ENCODE measurements around the gene NOC3L. TPM values are rescaled to one million over a fixed set of nuclear protein-coding genes. Genes with fewer than 3 reads are reported as not detected.

NOC3L gene
- total and polyA plus RNA-seq, 2 donors from 2014 or later = 6.0 to 17.7 TPM

DNA sequence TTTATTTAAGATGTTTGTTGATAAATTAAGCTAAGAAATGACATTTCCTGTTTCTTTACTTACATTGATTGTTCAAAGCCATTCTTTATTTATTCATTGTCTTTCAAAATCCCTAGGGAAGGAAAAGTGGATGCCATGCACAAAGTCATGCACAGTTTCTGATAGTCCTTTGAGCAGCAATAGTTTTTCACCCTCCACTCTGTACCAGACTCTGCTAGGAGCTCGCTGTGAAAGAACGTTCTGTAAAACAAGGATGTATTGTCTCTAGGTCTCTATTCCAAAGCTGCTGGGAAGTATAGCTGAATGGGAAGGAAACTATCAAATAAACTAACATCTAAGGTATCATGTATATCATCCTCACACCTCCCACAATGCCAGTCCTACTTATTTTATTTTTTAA lies 7.8 kb upstream of the NOC3L start:
- Histone ChIP-seq H3K27ac (ENCODE audit: low read depth in 2 of 2, low read length in 2 of 2) (no peak overlapping the region), H3K9ac (ENCODE audit: low read length in 3 of 3) (no peak overlapping the region), H3K27me3 (ENCODE audit: control insufficient read depth, insufficient read depth, low read length) (no peaks in the 10 kb centered on the region), H3K4me3 (ENCODE audit: low read length in 3 of 3) (no peak overlapping the region), H3K36me3 (ENCODE audit: control insufficient read depth in 2 of 3, insufficient read depth in 3 of 3, low read length in 3 of 3) (no peaks in the 10 kb centered on the region), H3K9me3 (ENCODE audit: control insufficient read depth in 2 of 3, insufficient read depth in 1 of 3, low read length in 3 of 3) (no peaks in the 10 kb centered on the region), H3K4me1 (ENCODE audit: control insufficient read depth in 2 of 3, insufficient read depth in 2 of 3, low read depth in 1 of 3, low read length in 3 of 3) (no peaks in the 10 kb centered on the region)
- intact Hi-C loops (cut with DNase I) = no loop called here
- DNase-seq = no peak
- TF ChIP-seq, protein P1, sequence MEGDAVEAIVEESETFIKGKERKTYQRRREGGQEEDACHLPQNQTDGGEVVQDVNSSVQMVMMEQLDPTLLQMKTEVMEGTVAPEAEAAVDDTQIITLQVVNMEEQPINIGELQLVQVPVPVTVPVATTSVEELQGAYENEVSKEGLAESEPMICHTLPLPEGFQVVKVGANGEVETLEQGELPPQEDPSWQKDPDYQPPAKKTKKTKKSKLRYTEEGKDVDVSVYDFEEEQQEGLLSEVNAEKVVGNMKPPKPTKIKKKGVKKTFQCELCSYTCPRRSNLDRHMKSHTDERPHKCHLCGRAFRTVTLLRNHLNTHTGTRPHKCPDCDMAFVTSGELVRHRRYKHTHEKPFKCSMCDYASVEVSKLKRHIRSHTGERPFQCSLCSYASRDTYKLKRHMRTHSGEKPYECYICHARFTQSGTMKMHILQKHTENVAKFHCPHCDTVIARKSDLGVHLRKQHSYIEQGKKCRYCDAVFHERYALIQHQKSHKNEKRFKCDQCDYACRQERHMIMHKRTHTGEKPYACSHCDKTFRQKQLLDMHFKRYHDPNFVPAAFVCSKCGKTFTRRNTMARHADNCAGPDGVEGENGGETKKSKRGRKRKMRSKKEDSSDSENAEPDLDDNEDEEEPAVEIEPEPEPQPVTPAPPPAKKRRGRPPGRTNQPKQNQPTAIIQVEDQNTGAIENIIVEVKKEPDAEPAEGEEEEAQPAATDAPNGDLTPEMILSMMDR (IDR thresholded peaks at IDR 0.05; ENCODE audit: borderline replicate concordance, extremely low read depth, insufficient read depth) = no peak
- FAIRE-seq = no peak

- peaks cover 0 to 5% (median 0%) of the 10 kb centered on the region in 3 donors for H3K4me1 ChIP-seq (ENCODE audit: control insufficient read depth in 2 of 3, insufficient read depth in 2 of 3, low read depth in 1 of 3, low read length in 3 of 3)
- no peak overlapping the region for H3K4me3 ChIP-seq (ENCODE audit: low read length in 3 of 3)
- H3K9me3 ChIP-seq (ENCODE audit: control insufficient read depth in 2 of 3, insufficient read depth in 1 of 3, low read length in 3 of 3) = no peaks in the 10 kb centered on the region
- DNase-seq (no peak), FAIRE-seq (no peak)
- H3K9ac ChIP-seq (ENCODE audit: low read length in 3 of 3) = no peak overlapping the region
- H3K27ac ChIP-seq (ENCODE audit: low read depth in 2 of 2, low read length in 2 of 2) = no peak overlapping the region
- TF ChIP-seq, protein P1 (IDR thresholded peaks at IDR 0.05; ENCODE audit: borderline replicate concordance, extremely low read depth, insufficient read depth) = no peak
- H3K27me3 ChIP-seq (ENCODE audit: control insufficient read depth, insufficient read depth, low read length) = no peaks in the 10 kb centered on the region
- no peaks in the 10 kb centered on the region for H3K36me3 ChIP-seq (ENCODE audit: control insufficient read depth in 2 of 3, insufficient read depth in 3 of 3, low read length in 3 of 3)
- intact Hi-C loops (cut with DNase I) = no loop called here
Measured at GRCh38 chr10:94366382-94366781, 3.6 kb upstream of the NOC3L start.

DNA sequence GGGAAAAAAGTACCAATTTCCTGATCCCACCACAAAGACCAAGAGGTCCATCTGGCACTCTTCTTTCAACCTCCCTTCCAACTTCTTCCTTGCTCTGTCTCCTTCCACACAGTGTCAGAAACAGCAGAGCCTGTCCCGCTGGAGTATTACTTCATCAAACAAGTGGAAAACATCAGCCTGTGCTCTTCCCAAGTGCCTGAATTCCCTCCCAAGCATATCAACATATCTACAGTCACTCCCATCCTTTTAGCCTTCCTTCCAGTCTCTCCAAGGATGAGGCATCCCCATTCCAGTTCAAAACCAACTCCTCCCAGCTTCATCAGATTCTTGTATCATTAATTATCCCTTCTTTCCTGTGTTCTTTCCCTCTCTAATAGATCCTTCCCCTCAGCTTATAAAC lies 1.7 kb upstream of the NOC3L start:
- H3K27me3 ChIP-seq (ENCODE audit: control insufficient read depth, insufficient read depth, low read length) = no peaks in the 10 kb centered on the region
- H3K27ac ChIP-seq (ENCODE audit: low read depth in 2 of 2, low read length in 2 of 2) = no peak overlapping the region
- TF ChIP-seq, protein P1 (IDR thresholded peaks at IDR 0.05; ENCODE audit: borderline replicate concordance, extremely low read depth, insufficient read depth) = no peak
- FAIRE-seq = no peak
- DNase-seq = no peak
- H3K9me3 ChIP-seq (ENCODE audit: control insufficient read depth in 2 of 3, insufficient read depth in 1 of 3, low read length in 3 of 3) = no peaks in the 10 kb centered on the region
- no peak overlapping the region for H3K9ac ChIP-seq (ENCODE audit: low read length in 3 of 3)
- intact Hi-C loops (cut with DNase I) = no loop called here
- no peaks in the 10 kb centered on the region for H3K36me3 ChIP-seq (ENCODE audit: control insufficient read depth in 2 of 3, insufficient read depth in 3 of 3, low read length in 3 of 3)
- H3K4me1 ChIP-seq (ENCODE audit: control insufficient read depth in 2 of 3, insufficient read depth in 2 of 3, low read depth in 1 of 3, low read length in 3 of 3) = peaks cover 0 to 7% (median 0%) of the 10 kb centered on the region in 3 donors
- no peak overlapping the region for H3K4me3 ChIP-seq (ENCODE audit: low read length in 3 of 3)

- Histone ChIP-seq H3K27ac (ENCODE audit: low read depth in 2 of 2, low read length in 2 of 2) (no peak overlapping the region), H3K4me3 (ENCODE audit: low read length in 3 of 3) (peak overlapping the region; percentile 70 to 90 (median 75)), H3K36me3 (ENCODE audit: control insufficient read depth in 2 of 3, insufficient read depth in 3 of 3, low read length in 3 of 3) (peaks cover 0 to 5% (median 0%) of the 10 kb centered on the region in 3 donors), H3K9ac (ENCODE audit: low read length in 3 of 3) (peak overlapping the region; percentile 42 to 67 (median 57)), H3K27me3 (ENCODE audit: control insufficient read depth, insufficient read depth, low read length) (no peaks in the 10 kb centered on the region), H3K9me3 (ENCODE audit: control insufficient read depth in 2 of 3, insufficient read depth in 1 of 3, low read length in 3 of 3) (no peaks in the 10 kb centered on the region), H3K4me1 (ENCODE audit: control insufficient read depth in 2 of 3, insufficient read depth in 2 of 3, low read depth in 1 of 3, low read length in 3 of 3) (peaks cover 0 to 7% (median 0%) of the 10 kb centered on the region in 3 donors)
- DNase-seq (no peak), FAIRE-seq (no peak)
- intact Hi-C loops (cut with DNase I) = no loop called here
- TF ChIP-seq, protein P1 (IDR thresholded peaks at IDR 0.05; ENCODE audit: borderline replicate concordance, extremely low read depth, insufficient read depth) = no peak
Measured at GRCh38 chr10:94363251-94363565, 469 bp upstream of the NOC3L start.
